GM12891 (cell line): Measurements from ENCODE around the gene HOXD12.

Source experiments
- PAX5 ChIP-seq: IDR thresholded peaks from 2 replicates; pipeline ENCODE4 v1.6.1; 2011; ENCODE audit warnings: low read length, moderate library complexity, mild to moderate bottlenecking; ENCODE audit not compliant: insufficient read depth, severe bottlenecking
- POLR2A ChIP-seq: IDR thresholded peaks from 2 replicates; pipeline ENCODE4 v1.6.1; 2011; ENCODE audit warnings: low read depth, low read length, control low read depth
- POLR2AphosphoS5 ChIP-seq: IDR thresholded peaks from 2 replicates; pipeline ENCODE4 v1.6.1; 2011; ENCODE audit warnings: low read depth, low read length, control low read depth
- POU2F2 ChIP-seq: IDR thresholded peaks from 2 replicates; pipeline ENCODE4 v1.6.1; 2011; ENCODE audit warnings: low read depth, mild to moderate bottlenecking, control low read depth, low read length, moderate library complexity
- SPI1 ChIP-seq: IDR thresholded peaks from 2 replicates; pipeline ENCODE4 v1.6.1; 2011; ENCODE audit warnings: low read depth, low read length, control low read depth
- TAF1 ChIP-seq: IDR thresholded peaks from 2 replicates; pipeline ENCODE4 v1.6.1; 2011; ENCODE audit warnings: low read depth, low read length, control low read depth

- no peak for TF ChIP-seq POLR2A
- no peak for TF ChIP-seq POLR2AphosphoS5
- TF ChIP-seq TAF1 = no peak
- TF ChIP-seq SPI1 = no peak
- no peak for TF ChIP-seq PAX5
- TF ChIP-seq POU2F2 = no peak
These were observed 15.8 kb upstream of the HOXD12 start, which contains the start of gene EVX2 for GRCh38 chr2:176083796-176084261.
